Choroid plexus epithelial cell (primary cell): ENCODE measurements around the gene UBXN11.
A peak's percentile ranks its signal among the peaks of the same experiment; 100 is the strongest.

Source experiments
- DNase-seq: peaks from one replicate; pipeline ENCODE4 v3.0.0-alpha.2; 2010; ENCODE audit warnings: low read depth
- H3K4me3 ChIP-seq: 2 replicates; pipeline ENCODE4 v1.5.1; 2011; ENCODE audit warnings: low read depth, mild to moderate bottlenecking, control low read depth, low read length, moderate library complexity
- CTCF ChIP-seq: conservative IDR thresholded peaks from 2 replicates; pipeline ENCODE4 v1.5.1; 2011; ENCODE audit warnings: low read depth, mild to moderate bottlenecking, control low read depth, inconsistent platforms, low read length, moderate library complexity

Gene UBXN11

DNA sequence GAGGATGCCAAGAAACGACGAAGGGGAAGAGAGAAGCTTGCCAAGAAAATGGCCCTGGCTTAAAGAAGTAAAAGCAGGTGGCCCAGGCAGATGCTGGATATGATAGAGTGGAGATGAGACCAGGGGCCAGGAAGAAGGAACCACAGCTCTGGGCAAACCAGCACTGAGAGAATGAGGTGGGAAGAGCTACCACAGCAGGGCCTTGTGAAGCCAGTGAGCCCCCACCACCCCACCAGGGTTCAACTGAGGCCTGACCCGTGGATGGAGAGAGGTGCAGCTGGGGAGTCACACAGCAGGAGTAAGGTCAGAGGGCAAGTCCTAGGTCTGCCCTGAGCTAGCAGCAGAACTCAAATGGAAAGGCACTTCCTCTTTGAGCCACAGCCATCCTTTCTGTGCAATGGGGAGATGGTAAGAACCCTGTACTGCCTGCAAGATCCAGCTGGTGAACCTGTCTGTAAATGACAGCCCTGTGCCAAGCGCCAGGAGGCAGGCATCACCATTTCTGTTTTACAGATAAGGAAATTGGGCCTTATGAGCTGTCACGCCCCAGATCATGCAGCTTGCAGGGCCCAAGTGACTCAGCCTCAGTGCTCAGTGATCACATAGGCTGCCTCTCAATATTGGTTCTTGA, 18.0 kb downstream of the UBXN11 start:
- no peak for TF ChIP-seq CTCF
- H3K4me3 ChIP-seq, result no peak overlapping the region
- no peak for DNase-seq

GRCh38 chr1:26287811-26288210, 18.6 kb downstream of the UBXN11 start:
- no peak overlapping the region for H3K4me3 ChIP-seq
- DNase-seq, result no peak
- TF ChIP-seq CTCF, result no peak

GRCh38 chr1:26287033-26287711, 19.3 kb downstream of the UBXN11 start:
- no peak overlapping the region for H3K4me3 ChIP-seq
- no peak for DNase-seq
- TF ChIP-seq CTCF, result no peak

GRCh38 chr1:26286064-26286416, 20.4 kb downstream of the UBXN11 start:
- no peak for TF ChIP-seq CTCF
- no peak overlapping the region for H3K4me3 ChIP-seq
- no peak for DNase-seq

DNA sequence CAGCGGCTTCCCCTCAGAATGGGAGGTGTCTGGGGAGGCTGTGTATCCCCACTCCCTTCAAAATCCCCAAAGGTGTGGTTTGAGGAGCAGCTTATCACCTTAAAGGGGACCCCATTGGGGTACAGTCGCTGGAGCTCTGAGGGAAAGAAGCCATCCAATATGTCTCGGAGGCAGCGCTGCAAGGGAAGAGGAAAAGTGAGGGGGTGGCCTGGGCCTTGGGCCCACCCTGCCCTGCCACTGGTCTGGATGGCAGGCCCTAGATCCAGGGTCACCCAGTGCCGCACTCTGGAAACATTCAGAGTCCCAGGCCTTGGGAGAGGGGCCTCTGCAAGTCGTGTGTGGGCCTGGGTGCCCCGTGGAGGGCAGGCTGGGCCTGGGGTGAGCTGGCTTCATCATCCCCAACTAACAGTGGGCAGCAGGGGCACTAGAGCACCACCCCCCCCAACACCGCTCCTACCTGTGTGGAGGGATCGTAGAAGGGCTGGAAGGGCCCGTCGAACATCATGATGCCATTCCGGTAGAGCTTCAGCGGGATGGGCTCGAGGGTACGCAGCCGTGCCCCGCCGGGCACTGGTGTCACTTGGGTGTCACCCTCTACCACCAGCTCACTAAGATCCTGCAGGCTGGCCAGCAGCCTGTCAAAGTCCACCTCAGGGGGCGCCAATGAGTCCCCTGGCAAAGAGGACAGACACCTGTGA, 20.9 kb downstream of the UBXN11 start:
- no peak for DNase-seq
- no peak overlapping the region for H3K4me3 ChIP-seq
- TF ChIP-seq CTCF, result peak; percentile 56

GRCh38 chr1:26284597-26285347, 21.7 kb downstream of the UBXN11 start:
- TF ChIP-seq CTCF, result peak; percentile 96
- no peak overlapping the region for H3K4me3 ChIP-seq
- DNase-seq, result peak; percentile 85
